HG03097 (cell line): ENCODE results near the gene MYADML2.
"Not testable (repeated sequence)": the region's sequence is repeated elsewhere in the genome, so short reads cannot be mapped to it uniquely, and the experiment has no call there.

Source experiments
- ATAC-seq: cut with Tn5 transposase; IDR thresholded peaks from one replicate; pipeline ENCODE4 v1.9.1; 2021; ENCODE audit not compliant: unreplicated experiment, low FRiP score

Gene MYADML2, protein sequence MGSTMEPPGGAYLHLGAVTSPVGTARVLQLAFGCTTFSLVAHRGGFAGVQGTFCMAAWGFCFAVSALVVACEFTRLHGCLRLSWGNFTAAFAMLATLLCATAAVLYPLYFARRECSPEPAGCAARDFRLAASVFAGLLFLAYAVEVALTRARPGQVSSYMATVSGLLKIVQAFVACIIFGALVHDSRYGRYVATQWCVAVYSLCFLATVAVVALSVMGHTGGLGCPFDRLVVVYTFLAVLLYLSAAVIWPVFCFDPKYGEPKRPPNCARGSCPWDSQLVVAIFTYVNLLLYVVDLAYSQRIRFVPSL

DNA sequence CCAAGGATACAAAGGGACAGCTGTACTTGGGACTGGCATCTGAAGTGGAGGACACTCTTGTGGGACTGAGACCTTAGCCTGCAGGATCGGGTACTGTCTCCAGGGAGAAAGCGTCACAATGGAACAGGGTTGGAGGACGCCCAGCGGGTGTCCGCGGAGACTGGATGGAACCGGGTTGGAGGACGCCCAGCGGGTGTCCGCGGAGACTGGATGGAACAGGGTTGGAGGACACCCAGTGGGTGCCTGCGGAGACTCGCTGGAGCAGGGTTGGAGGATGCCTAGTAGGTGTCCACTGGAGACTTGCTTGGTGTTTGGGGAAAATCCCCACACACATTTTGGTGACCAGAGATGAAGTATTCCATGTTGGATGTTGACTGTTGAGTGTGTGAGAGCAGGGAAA, at the start of gene MYADML2:
Gene MYADML2 (minus strand): TSS at position 45 of the 400 bp plus-strand sequence. CDS start 5,492 bp downstream, outside the sequence.
- no peak for ATAC-seq

GRCh38 chr17:81996232-81996756, 49.3 kb upstream of the MYADML2 start:
- ATAC-seq: no peak

DNA sequence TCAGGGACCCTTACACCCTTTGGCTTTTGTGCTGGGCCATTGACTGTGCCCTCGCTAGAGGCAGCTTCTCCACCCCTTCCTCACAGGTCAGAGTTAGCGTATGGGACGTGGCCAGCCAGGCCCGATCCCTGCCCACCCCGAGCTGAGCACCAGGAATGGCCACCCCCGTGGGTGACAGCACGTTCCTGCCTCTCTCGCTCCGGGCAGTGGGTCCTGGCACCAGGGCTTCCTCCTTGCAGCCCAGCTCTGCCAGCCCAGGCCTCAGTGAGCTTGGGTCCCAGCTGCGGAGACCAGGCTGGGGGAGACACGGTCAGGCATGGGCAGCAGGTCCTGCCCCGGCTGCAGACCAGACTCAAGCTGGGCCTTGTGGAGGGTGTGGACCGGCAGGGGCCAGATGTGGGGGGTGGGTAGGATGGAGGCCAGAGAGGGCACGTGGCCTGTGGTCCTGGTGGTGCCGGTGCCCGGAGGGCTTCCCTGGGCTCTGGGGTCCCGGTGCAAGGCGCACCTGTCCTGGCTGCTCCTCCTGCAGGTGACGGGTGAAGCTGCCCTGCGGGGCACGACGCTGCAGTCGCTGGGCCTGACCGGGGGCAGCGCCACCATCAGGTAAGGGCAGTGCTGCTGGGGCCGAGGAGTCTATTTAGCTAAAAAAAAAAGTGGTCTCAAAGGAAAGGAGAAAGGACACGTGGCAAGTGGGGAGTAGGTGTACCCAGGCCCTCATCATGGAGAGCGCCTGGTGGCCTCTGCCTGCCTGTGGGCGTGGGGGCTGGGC, 48.6 kb upstream of the MYADML2 start:
- no peak for ATAC-seq

DNA sequence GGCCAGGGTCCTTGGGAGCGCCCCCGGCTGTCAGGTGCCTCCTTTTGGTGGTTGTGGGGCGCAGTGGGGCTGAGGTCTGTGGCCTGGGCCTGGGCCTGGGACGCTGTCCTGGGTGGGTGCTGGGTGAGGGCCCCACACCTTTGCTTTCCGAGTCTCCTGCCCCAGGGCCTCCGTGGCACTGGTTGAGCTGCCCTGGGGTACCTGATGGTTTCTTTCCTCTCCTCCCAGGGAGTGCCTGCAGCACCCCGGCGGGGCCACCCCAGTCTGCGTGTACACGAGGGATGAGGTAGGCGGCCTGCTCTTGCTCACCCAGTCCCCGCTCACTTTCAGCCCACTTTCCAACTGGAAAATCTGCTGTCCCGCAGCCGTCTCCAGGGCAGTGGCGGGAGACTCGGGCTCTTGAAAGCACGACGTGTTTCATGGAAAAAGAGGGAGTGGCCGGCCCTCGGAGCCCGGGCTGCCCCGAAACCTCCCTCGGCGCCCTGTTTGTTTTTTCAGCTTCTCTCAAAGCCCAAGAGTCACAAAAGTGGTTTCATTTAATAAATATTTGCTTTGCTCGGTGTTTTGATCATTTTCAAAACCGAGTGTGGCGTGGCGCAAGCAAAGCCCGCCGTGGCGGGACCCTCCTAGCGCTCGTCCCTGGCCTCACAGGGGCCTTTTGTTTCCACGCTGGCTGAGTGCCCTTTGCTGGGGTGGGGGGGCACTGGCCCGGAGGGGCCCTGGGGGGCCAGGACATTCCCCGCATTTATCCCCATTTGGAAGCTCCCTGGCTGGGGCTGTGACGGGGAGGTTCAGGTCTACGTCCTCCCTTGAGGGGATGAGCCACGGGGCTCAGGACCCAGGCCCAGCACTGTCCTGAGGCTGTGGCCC, 47.8 kb upstream of the MYADML2 start:
- no peak for ATAC-seq

DNA sequence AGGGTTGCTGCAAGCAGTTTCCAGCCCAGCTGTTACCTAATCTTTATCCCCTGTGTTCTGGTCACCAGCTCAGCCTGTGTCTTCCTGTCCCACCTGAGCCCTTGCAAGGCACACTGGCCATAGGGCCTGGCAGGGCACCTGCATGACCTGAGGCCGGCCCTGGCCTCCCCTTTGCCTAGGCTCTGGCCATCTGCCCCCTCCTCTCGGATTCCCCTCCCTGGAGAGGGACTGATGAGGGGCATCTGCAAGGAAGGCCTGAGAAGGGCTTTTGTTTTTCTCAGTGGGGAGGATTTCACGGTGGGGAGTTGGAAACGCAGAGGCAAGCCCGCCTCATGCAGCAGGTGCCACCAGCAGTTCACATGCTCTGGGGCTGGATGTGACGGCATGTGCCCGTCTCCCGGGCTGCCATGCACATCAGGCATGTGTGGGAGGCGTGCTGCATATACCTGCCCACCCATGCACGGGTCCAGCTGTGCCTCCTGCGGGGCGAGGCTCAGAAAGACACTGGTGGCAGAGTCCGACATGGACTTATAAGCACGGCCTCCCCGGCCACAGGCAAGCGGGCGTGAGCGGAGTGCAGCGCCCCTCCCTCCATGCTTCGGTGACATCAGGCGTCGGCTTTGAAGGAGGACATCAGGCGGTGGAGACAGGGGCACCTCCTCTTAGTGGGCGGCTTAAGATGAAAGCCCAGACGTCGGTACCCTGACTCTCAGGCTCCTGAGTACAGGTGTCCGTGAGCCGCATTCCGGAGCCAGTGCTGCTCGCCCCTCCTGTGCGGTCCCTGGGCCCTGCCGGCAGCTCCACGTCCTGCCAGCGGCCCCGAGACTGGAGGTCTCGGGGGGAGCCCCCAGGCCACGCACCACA, 46.9 kb upstream of the MYADML2 start:
- ATAC-seq: no peak

DNA sequence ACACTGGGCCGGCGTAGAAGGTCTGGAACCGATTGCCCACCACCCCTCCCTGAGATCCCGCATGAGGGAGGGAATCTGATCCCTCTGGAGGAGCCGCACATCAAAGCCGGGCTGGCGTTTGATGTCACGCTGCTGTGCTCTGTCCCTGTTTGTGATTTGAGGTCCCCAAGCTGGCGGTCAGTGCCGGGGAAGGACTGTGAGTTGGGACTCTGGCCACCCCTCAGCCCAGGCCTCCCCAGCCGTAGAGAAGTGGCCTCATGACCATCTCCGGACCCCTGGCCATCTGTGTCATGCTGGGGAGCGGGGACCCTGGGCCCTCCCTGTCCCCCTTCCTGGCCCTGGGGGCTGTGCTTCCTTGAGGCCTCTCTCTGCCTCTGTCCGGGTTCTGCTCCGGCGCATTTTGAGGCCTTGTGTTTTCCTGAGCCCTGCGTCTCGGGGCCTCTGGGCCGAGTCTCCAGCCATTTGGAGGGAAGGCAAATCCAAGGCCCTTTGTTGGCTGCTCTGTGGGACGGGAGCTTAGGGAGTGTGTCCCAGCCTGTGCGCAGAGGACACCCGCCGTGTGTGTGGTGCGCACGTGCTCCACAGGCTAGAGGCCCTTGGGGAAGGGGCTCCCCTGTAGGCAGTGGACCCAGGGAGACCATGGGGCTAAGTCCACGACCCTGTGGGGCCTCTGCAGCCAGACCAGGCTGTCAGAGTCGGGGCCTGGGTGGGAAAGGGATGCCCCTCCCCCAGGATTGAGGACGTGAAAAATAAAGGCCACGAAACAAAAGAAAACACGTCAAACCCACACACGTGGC, 45.5 kb upstream of the MYADML2 start:
- no peak for ATAC-seq

DNA sequence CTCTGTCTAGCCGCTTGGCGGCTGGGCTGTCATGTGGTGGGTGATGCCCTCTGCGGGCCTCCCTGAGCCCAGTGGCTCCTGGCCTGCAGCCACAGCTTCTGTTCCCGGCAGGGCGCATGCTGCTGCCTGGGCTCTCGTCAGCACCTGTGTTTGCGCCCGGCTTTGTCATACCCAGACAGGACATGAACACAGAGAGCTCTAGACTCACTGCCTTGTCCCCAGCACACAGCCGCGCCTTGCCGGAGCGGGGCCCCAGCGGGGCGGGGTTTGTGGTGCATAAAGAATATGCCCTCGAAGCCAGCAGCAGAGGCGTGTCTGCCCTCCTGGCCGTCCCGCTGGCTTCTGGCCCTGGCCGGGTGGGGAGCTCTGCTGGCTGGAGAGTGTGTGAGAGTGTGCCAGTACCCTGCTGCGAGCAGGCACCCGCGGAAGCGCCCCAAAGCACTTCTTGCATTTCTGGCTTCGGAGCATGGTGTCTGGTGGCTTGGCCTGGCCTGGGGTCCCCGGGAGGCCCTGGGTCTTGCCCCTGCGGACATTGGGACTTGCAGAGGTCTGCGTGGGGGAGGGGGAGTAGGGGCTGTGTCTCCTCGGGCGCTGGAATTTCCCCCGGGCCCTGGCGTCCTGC, 44.8 kb upstream of the MYADML2 start:
- no peak for ATAC-seq

- no peak for ATAC-seq
Observed at GRCh38 chr17:81990836-81991683, 44.0 kb upstream of the MYADML2 start.

DNA sequence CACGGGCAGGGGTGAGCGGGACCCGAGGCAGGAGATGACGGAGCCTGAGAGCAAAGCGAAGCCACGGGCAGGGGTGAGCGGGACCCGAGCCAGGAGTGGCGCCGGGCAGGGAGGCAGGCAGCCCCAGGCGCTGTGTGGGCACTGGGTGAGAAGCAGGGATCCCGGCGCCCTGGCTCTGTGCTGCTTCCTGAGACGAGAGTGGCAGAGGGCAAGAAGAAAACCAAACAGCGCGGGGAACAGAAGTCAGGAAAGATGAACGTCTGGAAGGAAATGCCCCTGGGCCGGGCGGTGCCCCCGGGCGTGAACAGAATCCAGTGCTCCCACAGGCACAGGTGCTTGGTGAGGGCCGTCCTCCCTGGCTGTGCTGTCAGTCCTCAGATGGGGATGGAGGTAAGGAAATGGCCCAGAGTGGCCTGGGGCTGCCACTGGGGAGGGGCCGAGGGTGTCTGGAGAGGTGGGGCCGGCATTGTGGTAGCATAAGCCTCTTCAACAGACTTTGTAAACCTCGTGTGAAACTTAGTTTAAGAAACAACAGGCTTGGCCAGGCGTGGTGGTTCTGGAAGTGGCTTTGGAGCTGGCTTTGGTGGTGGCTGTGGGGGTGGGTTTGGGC, 40.2 kb upstream of the MYADML2 start:
- ATAC-seq: no peak

DNA sequence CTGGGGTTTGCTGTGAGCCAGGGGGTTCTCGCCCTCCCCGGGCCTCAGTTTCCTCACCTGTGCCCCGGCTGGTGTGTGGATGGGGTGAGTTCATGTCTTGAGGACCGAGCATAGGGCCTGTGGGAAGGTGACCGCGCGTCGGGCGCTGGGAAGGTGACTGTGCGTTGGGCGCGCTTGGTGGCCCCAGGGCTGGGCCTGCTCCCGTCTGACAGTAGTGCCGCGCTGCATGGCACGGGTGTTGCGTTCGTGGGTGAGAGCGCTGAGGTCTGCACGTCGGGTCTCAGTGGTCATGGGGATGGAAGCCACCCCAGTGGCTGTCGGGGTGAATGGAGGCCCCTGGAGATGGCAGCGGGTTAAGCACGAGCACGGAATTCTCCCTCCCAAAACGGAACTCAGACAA, 39.6 kb upstream of the MYADML2 start:
- ATAC-seq: no peak

DNA sequence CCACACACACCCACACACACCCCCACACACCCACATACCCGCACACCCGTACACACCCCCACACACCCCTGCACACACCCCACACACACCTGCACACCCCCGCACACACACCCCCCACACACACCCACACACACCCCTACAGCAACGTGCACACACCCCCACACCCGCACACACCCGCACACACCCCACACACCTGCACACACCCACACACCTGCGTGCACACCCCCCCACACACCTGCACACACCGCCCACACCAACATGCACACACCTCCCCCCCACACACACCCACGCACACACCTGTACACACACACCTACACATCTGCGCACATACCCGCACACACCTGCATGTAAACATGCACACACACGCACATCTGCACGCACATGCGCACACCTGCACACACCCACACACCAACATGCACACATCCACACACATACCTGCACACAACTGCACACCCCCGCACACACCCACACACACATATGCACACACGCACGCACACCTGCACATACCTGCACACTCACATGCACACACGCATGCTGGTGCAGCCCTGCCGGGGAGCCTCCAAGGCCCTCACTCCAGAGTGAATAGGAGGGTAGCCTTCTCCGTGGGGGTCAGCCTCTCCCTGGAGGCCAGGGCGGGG, 37.9 kb upstream of the MYADML2 start:
- ATAC-seq: no peak

GRCh38 chr17:81983639-81984373, 36.8 kb upstream of the MYADML2 start:
- no peak for ATAC-seq

DNA sequence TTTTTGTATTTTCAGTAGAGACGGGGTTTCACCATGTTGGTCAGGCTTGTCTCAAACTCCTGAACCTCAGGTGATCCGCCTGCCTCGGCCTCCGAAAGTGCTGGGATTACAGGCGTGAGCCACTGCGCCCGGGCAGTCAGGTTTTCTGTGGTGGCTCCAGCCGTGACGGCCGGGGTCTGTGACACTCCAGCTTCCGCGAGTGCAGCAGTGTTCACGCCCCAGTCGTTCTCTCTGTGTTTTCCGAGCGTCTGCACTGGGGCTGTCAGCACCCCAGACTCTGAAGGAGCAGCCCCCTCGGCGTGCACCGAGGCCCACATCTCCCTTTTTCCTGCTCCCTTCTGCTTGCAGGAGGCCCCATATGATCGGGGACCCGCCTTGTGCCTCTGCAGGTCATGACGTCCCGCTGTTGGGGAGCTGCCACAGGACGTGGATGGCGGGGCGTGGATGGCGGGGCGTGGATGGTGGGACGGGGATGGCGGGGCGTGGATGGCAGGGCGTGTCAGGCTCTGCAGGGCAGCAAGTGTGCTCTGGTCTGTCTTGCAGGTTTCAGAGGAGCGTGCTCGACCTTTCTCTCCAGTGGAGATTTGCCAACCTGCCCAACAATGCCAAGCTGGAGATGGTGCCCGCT, 36.1 kb upstream of the MYADML2 start:
- no peak for ATAC-seq

GRCh38 chr17:81981511-81981910, 34.5 kb upstream of the MYADML2 start:
- ATAC-seq: not testable (repeated sequence)

DNA sequence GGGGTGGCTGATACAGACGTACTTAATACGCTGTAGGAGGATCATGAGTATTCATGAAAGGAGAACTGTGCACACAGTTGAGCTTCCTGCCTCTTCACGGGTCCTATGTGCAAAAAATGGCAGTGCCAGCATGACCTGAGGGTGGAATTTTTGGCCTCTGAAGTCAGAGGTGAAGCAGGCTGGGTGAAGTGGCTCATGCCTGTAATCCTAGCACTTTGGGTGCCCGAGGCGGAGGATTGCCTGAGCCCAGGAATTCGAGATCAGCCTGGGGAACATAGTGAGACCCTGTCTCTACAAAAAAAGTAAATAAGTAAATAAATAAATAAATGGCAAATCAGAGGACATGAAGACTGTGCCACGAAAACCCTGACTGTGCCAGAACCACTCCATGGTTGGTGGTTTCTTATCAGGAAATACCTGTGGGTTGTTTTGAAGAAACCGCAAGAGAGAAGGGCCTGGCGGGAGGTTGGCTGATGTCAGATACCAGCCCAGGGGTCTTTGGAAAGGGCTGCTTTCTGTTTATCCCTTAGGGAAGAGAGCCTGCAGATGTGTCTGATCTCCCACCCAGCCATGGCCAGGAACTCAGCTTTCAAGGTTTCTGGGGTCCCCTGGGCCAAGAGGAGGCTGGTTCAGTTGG, 33.8 kb upstream of the MYADML2 start:
- no peak for ATAC-seq
